Measurements from ENCODE around the gene SMARCD3. TPM values are rescaled to one million over a fixed set of nuclear protein-coding genes. Genes with fewer than 3 reads are reported as not detected.

The SMARCD3 gene
- total RNA-seq, 2 experiments from 2014 or later: 4.2 to 4.7 TPM

DNA sequence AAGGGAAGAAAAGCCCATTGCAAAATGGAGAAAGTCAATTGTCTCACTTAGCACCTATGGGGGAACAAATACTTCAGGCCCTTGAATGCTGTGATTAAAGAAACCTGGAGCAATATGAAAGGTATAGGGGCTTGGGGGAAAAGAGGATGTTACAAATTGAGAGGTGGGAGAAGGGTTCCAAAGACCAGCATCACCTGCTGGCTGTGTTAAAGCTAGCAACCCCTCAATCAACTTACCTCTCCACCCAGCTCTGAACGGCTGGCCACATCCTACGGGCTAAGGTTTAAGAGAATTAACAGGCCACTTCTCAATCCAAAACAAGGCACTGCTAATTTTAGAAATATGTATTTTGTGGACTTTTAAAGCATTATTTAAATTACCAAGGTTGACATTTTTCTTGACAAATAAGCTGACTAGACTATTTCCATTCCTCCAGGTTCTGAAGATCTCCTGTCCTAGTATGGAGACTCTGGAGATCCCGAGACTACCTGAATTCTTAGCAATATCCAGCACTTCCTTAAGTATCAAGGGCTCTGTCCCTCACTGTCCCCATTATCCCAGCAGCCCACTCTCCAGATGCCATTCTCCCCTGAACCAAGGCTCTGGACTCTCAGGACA is 37.2 kb downstream of the SMARCD3 start:
- no peaks in the 10 kb centered on the region for H3K27me3 Mint-ChIP-seq (ENCODE audit: low read depth)
- POLR2A ChIA-PET: interaction anchor here (1.8 kb wide), 1 partner anchor 21 kb away, joined by 6 read pairs; the partner anchor contains the start of gene CHPF2
- H3K4me1 Mint-ChIP-seq (ENCODE audit: low read depth): peaks cover 24% of the 10 kb centered on the region
- ATAC-seq (no peak), DNase-seq (no peak)
- H3K27ac Mint-ChIP-seq: peak overlapping the region; percentile 21
- H3K36me3 Mint-ChIP-seq (ENCODE audit: low read depth): peaks cover 23% of the 10 kb centered on the region
- CTCF ChIA-PET: interaction anchor here (0.8 to 1.7 kb wide), 3 partner anchors 16 to 35 kb away, joined by 3 to 5 read pairs (median 4); partner anchors contain the start of gene ABCF2
- H3K4me3 Mint-ChIP-seq: no peak overlapping the region
- no peaks in the 10 kb centered on the region for H3K9me3 Mint-ChIP-seq (ENCODE audit: insufficient read depth)

DNA sequence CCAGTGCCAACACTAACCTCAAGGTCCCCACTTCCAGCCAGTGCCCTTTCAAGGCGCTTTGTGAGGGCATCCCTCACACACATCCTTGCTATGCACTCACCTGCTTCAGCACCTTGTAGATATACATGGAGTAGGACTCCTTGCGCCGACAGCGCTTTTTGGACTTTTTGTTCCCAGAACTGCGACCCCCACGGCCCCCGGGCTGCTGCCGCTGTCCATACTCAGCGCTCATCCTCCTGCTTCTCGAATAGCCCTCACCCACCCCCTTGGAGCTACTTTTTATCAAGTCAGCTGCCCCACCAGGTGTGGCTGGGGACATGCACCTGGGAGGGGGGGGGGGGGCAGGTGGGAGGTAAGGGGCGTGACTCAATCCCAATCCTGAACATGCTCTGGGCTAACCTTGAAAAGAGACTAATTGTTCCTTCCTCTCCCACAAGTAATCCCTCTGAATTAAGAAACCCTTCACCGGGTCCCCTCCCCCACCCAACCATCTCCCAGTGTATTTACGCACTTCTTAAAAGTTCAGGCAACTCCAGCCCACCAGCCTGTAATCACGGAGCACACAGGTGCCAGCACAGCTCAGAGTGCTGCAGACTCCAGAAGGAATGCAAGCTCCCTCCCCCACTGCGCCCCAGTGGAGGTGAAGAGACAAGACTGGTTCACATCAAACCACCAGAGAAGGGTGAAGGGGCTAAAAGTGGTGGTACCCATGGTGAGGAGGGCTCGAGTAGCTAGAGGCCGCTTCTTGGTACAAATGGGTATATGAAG is 38.2 kb downstream of the SMARCD3 start, which contains the start of gene H2BK1:
Gene H2BK1, minus strand, starts transcription at position 402 of the 768 bp plus-strand sequence. Its CDS starts 170 bp downstream, at position 232.
- DNase-seq: no peak

DNA sequence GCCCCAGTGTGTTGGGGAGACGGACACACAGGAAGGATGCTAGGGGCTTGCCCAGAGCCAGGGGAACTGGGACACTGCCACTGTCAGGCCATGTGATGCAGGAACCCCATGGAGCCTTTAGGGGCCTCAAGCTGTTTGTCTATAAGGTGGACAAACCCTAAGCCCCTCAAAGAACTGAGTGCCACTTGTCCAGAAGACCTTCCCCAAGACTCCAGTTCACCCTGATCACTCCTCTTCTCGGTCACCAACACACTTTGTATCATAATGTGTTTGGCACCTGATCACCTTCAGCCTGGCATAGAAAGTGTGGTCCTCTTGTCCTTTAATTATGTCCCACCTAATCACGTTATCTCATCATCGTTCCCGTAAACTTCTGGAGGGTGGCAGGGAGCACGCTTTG is 38.9 kb downstream of the SMARCD3 start:
- Mint-ChIP-seq H3K4me3 (no peak overlapping the region), H3K36me3 (ENCODE audit: low read depth) (peaks cover 16% of the 10 kb centered on the region), H3K27ac (peak overlapping the region; percentile 13), H3K27me3 (ENCODE audit: low read depth) (peaks cover 12% of the 10 kb centered on the region), H3K4me1 (ENCODE audit: low read depth) (peaks cover 28% of the 10 kb centered on the region), H3K9me3 (ENCODE audit: insufficient read depth) (no peaks in the 10 kb centered on the region)
- ATAC-seq: no peak
- ChIA-PET CTCF (no interaction called here), POLR2A (no interaction called here)
- no peak for DNase-seq

More for the DNA sequence above, 38.2 kb downstream of the SMARCD3 start, which contains the start of gene H2BK1:
- ATAC-seq: no peak
- Mint-ChIP-seq H3K27me3 (ENCODE audit: low read depth) (peaks cover 6% of the 10 kb centered on the region), H3K27ac (peak within 1 kb of the TSS; percentile 21), H3K4me3 (no peak within 1 kb of the TSS), H3K36me3 (ENCODE audit: low read depth) (peaks cover 21% of the 10 kb centered on the region), H3K9me3 (ENCODE audit: insufficient read depth) (no peaks in the 10 kb centered on the region), H3K4me1 (ENCODE audit: low read depth) (peaks cover 28% of the 10 kb centered on the region)
- CTCF ChIA-PET: no interaction called here
- POLR2A ChIA-PET: interaction anchor here (1.8 kb wide), 1 partner anchor 22 kb away, joined by 6 read pairs; the partner anchor contains the start of gene CHPF2

DNA sequence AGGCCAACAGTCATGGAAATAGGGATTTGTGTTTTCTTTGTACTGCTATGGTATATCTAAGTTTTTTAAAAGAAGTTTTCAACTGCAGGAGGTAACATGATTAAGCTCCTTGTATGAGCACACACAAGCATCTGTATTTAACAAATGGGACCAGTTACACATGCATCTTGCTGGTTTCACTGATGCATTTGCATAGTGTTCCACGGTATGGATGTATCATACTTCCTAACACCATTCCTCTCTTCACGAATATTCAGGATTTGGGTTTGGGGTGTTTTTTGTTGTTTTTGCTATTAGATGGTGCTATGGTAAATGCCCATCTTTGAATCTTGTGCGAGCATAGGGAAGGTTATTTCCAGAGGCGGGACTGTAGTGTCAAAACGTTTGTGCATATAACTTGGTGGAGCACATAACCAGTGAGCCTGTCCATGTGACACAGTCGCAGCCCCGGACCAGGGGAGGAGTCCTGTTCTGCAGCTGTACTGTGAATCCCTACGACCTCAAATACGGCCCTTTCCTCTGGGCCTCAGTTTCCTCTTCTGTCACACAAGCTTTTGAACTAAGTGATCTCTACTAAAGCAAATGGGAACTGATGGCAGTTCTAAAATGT is 40.1 kb downstream of the SMARCD3 start:
- H3K36me3 Mint-ChIP-seq (ENCODE audit: low read depth): peaks cover 10% of the 10 kb centered on the region
- no peak overlapping the region for H3K4me3 Mint-ChIP-seq
- POLR2A ChIA-PET: interaction anchor here (0.8 to 0.9 kb wide), 2 partner anchors 18 to 70 kb away, joined by 3 to 4 read pairs; partner anchors contain the start of gene ABCF2
- H3K27ac Mint-ChIP-seq: no peak overlapping the region
- DNase-seq: no peak
- H3K4me1 Mint-ChIP-seq (ENCODE audit: low read depth): peaks cover 28% of the 10 kb centered on the region
- no peaks in the 10 kb centered on the region for H3K9me3 Mint-ChIP-seq (ENCODE audit: insufficient read depth)
- H3K27me3 Mint-ChIP-seq (ENCODE audit: low read depth): peaks cover 17% of the 10 kb centered on the region
- ATAC-seq: no peak
- CTCF ChIA-PET: interaction anchor here (0.8 to 3.6 kb wide), 5 partner anchors 36 to 160 kb away, joined by 3 to 16 read pairs (median 3); no protein-coding TSS in a partner anchor

DNA sequence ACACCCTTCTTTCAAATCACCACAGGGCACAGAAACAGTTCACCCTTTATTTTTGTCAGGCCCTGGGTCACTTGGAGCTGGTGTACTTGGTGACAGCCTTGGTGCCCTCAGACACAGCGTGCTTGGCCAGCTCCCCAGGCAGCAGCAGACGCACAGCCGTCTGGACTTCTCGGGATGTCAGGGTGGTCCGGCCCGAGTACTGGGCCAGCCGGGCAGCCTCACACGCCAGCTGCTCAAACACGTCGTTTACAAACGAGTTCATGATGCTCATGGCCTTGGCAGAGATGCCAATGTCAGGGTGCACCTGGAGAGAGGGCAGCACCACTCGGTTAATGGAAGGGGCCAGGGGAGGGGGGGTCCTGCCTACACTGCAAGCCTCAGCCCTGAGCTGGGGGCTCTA is 40.7 kb downstream of the SMARCD3 start:
- H3K4me1 Mint-ChIP-seq (ENCODE audit: low read depth): peaks cover 28% of the 10 kb centered on the region
- CTCF ChIA-PET: interaction anchor here (0.6 to 3.6 kb wide), 7 partner anchors 36 to 161 kb away, joined by 3 to 16 read pairs (median 3); no protein-coding TSS in a partner anchor
- H3K36me3 Mint-ChIP-seq (ENCODE audit: low read depth): peaks cover 4% of the 10 kb centered on the region
- peaks cover 19% of the 10 kb centered on the region for H3K27me3 Mint-ChIP-seq (ENCODE audit: low read depth)
- no peaks in the 10 kb centered on the region for H3K9me3 Mint-ChIP-seq (ENCODE audit: insufficient read depth)
- ATAC-seq (no peak), DNase-seq (no peak)
- POLR2A ChIA-PET: interaction anchor here (0.8 to 0.9 kb wide), 2 partner anchors 19 to 70 kb away, joined by 3 to 4 read pairs; partner anchors contain the start of gene ABCF2
- H3K4me3 Mint-ChIP-seq: peak overlapping the region; percentile 36
- peak overlapping the region; percentile 83 for H3K27ac Mint-ChIP-seq

DNA sequence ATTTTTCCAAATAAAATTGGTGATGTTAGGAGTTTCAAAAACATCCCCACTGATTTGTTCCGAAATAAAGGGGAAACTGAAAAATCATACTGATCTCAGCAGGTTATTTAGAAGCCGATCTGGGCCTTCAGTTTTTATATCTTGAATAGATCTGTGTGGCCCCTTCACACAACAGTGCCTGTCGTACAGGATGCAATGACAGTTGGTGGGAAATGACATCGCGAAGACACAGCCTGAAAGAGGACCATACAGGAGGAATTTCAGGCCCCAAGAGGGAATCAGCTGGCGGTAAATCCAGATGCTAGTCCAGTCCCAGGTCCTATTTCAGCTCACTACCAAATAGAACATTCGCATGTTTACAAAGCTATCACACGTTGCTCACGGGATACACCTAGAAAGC is 41.2 kb downstream of the SMARCD3 start:
- ChIA-PET POLR2A (interaction anchor here (0.6 to 0.9 kb wide), 3 partner anchors 19 to 322 kb away, joined by 3 to 4 read pairs (median 3); partner anchors contain the start of gene ABCF2), CTCF (interaction anchor here (0.6 to 3.6 kb wide), 6 partner anchors 37 to 161 kb away, joined by 3 to 16 read pairs (median 4); no protein-coding TSS in a partner anchor)
- H3K4me1 Mint-ChIP-seq (ENCODE audit: low read depth): peaks cover 28% of the 10 kb centered on the region
- peak overlapping the region; percentile 36 for H3K4me3 Mint-ChIP-seq
- H3K27me3 Mint-ChIP-seq (ENCODE audit: low read depth): peaks cover 20% of the 10 kb centered on the region
- H3K27ac Mint-ChIP-seq: peak overlapping the region; percentile 83
- DNase-seq (peak; percentile 43), ATAC-seq (peak; percentile 68)
- peaks cover 2% of the 10 kb centered on the region for H3K36me3 Mint-ChIP-seq (ENCODE audit: low read depth)
- no peaks in the 10 kb centered on the region for H3K9me3 Mint-ChIP-seq (ENCODE audit: insufficient read depth)

DNA sequence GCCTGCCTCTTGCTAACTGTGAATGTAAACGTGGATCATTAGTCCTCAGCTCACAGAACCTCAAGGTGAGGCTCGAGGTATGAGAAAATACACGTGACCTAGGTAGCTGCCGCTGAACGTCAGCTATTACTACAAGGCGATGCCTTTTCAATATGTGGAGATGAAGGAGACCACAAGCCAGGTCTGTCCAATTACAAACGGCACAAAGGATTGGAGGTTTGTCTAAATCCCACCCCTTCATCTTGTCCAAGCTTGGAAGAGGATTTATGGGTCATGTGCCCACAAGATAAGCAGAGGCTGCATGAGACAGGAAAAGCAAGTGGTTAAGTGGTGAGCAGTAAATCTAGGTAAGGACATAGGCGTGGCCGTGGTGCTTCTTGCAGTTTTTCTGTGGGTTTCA is 41.6 kb downstream of the SMARCD3 start:
- ATAC-seq (peak; percentile 78), DNase-seq (peak; percentile 57)
- ChIA-PET POLR2A (interaction anchor here (0.6 to 1.3 kb wide), 4 partner anchors 20 to 798 kb away, joined by 3 to 5 read pairs (median 4); partner anchors contain the start of genes ABCF2 and CHPF2), CTCF (interaction anchor here (1.0 to 3.6 kb wide), 5 partner anchors 37 to 162 kb away, joined by 3 to 16 read pairs (median 3); no protein-coding TSS in a partner anchor)
- H3K27me3 Mint-ChIP-seq (ENCODE audit: low read depth): peaks cover 22% of the 10 kb centered on the region
- peaks cover 28% of the 10 kb centered on the region for H3K4me1 Mint-ChIP-seq (ENCODE audit: low read depth)
- peak overlapping the region; percentile 36 for H3K4me3 Mint-ChIP-seq
- H3K27ac Mint-ChIP-seq: peak overlapping the region; percentile 83
- H3K9me3 Mint-ChIP-seq (ENCODE audit: insufficient read depth): no peaks in the 10 kb centered on the region
- peaks cover under 1% of the 10 kb centered on the region for H3K36me3 Mint-ChIP-seq (ENCODE audit: low read depth)

DNA sequence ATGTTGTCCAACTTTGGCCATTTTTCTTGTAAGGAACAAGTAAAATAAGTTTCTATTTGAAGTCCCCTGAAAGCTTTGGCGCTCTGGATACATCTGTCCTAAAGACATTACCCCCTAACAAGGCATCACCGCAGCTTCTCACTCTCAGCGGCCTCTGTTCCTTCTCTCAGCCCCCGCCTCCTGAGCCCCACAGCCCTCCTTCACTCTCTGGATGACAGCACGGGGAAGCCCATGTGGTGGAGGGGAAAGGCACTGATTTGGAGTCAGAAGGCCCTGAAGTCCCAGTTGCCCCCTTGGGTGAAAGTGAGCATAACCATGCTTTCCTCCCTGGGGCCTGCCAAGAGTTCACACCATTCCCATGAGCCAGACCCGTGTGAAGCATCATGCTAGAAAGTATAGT is 42.8 kb downstream of the SMARCD3 start:
- H3K36me3 Mint-ChIP-seq (ENCODE audit: low read depth): no peaks in the 10 kb centered on the region
- peak overlapping the region; percentile 60 for H3K27ac Mint-ChIP-seq
- DNase-seq (no peak), ATAC-seq (no peak)
- H3K4me1 Mint-ChIP-seq (ENCODE audit: low read depth): peaks cover 28% of the 10 kb centered on the region
- ChIA-PET POLR2A (interaction anchor here (1.3 kb wide), 1 partner anchor 21 kb away, joined by 5 read pairs; the partner anchor contains the start of gene ABCF2), CTCF (interaction anchor here (3.6 kb wide), 1 partner anchor 38 kb away, joined by 16 read pairs; no protein-coding TSS in a partner anchor)
- no peaks in the 10 kb centered on the region for H3K9me3 Mint-ChIP-seq (ENCODE audit: insufficient read depth)
- H3K4me3 Mint-ChIP-seq: no peak overlapping the region
- peaks cover 26% of the 10 kb centered on the region for H3K27me3 Mint-ChIP-seq (ENCODE audit: low read depth)

DNA sequence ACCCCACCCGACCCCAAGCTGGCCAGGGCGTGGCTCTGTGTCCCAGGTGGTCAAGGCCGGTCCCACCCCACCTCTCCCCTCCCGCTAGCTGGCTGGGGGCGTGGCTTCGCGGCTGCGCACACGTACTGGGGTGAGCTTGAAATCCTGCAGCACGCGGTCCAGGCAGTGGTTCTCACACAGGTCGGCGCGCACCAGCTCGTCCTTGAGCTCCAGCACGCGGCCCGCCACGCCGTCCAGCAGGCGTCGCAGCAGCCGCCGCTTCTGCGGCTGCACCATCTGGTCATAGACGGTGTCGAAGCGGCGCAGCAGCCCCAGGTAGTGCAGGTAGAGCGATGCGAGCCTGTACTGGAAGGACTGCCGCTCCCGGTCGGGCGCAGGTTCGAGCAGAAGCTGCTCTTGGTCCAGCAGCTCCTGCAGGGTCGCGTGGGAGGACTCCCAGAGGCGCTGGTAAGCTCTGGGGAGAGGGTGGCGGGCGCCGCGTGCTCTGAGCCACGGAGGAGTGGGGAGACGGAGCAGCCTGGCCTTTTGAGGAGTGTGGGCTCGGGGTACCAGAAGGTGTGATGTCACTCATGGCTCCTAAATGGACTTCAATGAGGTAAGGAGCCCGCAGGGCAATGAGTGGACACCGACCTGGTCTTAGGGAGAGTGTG is 44.0 kb downstream of the SMARCD3 start:
- Mint-ChIP-seq H3K27ac (no peak overlapping the region), H3K9me3 (ENCODE audit: insufficient read depth) (no peaks in the 10 kb centered on the region), H3K36me3 (ENCODE audit: low read depth) (no peaks in the 10 kb centered on the region), H3K4me1 (ENCODE audit: low read depth) (peaks cover 28% of the 10 kb centered on the region), H3K27me3 (ENCODE audit: low read depth) (peaks cover 26% of the 10 kb centered on the region), H3K4me3 (no peak overlapping the region)
- ATAC-seq (no peak), DNase-seq (no peak)
- ChIA-PET POLR2A (interaction anchor here (1.4 kb wide), 1 partner anchor 23 kb away, joined by 3 read pairs; no protein-coding TSS in a partner anchor), CTCF (interaction anchor here (1.2 kb wide), 1 partner anchor 40 kb away, joined by 4 read pairs; no protein-coding TSS in a partner anchor)

DNA sequence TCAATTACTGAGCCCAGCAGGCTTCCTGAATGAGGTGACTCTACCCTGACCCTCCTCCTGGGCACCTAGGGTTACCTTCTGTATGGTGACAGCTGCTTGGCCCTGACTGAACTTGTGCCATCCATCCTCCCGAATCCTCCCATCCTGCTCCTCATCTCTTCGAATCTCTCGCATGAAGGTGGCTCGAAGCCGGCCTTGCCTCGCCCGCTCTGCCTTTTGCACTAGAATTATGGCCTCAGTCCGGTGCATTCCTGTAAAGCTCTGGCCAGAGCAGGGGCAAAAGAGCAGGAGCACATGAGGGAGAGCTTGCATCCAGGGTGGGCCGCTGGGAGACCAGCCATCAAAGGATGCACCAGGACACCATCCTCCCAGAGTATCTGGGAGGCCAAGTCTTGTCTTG is 45.7 kb downstream of the SMARCD3 start:
- Mint-ChIP-seq H3K9me3 (ENCODE audit: insufficient read depth) (no peaks in the 10 kb centered on the region), H3K36me3 (ENCODE audit: low read depth) (no peaks in the 10 kb centered on the region), H3K27ac (no peak overlapping the region), H3K4me3 (no peak overlapping the region), H3K4me1 (ENCODE audit: low read depth) (peaks cover 19% of the 10 kb centered on the region), H3K27me3 (ENCODE audit: low read depth) (peaks cover 26% of the 10 kb centered on the region)
- DNase-seq (no peak), ATAC-seq (no peak)
- CTCF ChIA-PET: no interaction called here
- POLR2A ChIA-PET: no interaction called here

DNA sequence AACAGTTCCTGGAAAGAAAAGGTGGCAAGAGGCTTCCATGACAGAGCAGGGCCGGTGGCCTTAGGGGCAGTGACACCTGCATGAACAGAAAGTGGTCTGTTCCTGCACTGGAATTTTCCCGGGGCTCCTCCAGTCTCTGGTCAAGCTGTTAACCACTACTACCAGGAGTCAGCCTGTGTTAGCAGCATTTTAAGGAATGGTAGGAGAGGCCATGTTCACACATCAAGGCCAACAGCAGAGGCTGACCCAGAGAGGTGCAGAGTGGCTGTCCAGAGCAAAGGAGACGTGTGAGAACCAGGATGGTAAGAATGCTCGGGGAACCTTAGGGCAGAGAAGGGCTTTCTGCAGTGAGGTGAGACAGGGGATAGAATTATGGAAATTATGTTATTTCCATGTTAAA is 46.7 kb downstream of the SMARCD3 start:
- ATAC-seq (no peak), DNase-seq (no peak)
- ChIA-PET POLR2A (no interaction called here), CTCF (no interaction called here)
- H3K9me3 Mint-ChIP-seq (ENCODE audit: insufficient read depth): no peaks in the 10 kb centered on the region
- H3K27ac Mint-ChIP-seq: no peak overlapping the region
- no peaks in the 10 kb centered on the region for H3K36me3 Mint-ChIP-seq (ENCODE audit: low read depth)
- peaks cover 26% of the 10 kb centered on the region for H3K27me3 Mint-ChIP-seq (ENCODE audit: low read depth)
- H3K4me1 Mint-ChIP-seq (ENCODE audit: low read depth): peaks cover 8% of the 10 kb centered on the region
- no peak overlapping the region for H3K4me3 Mint-ChIP-seq
